GM12878 (cell line): ENCODE data around the gene ATL2. TPM values are rescaled to one million over a fixed set of nuclear protein-coding genes. Genes with fewer than 3 reads are reported as not detected.

Source experiments
- ATAC-seq: fragments of 200-7000 bp; cut with Tn5 transposase; 3 replicates; pipeline ENCODE4 v1.9.1; 2020; ENCODE audit warnings: mild to moderate bottlenecking, moderate library complexity
- BruUV-seq: library from RNA; stranded (reverse); fragments of 400-500 nt; replicated peaks from 2 replicates; lab custom pipeline; 2021; lab: Mats Ljungman, UMichigan
- CTCF ChIA-PET: fragments of 300-600 bp; sonication (Branson Sonifier 250); formaldehyde crosslinking; extraction: SDS; loops from one replicate; lab custom pipeline; 2021; ENCODE audit warnings: inconsistent platforms; lab: Yijun Ruan, JAX
- POLR2A ChIA-PET: fragments of 350-600 bp; formaldehyde crosslinking; extraction: SDS; loops from one replicate; lab custom pipeline; 2021; ENCODE audit warnings: inconsistent platforms; lab: Charles Lee
- RAD21 ChIA-PET: fragments of 300-600 bp; sonication (Branson Sonifier 250); formaldehyde crosslinking; loops from one replicate; lab custom pipeline; 2023; ENCODE audit warnings: antibody characterized with exemption; ENCODE audit not compliant: unreplicated experiment; lab: Charles Lee
- SMC1A ChIA-PET: fragments of 300-600 bp; sonication (Branson Sonifier 250); formaldehyde crosslinking; loops from one replicate; lab custom pipeline; 2023; ENCODE audit not compliant: unreplicated experiment, uncharacterized antibody; lab: Charles Lee
- DNase-seq: peaks from one replicate; pipeline ENCODE4 v3.0.0-alpha.2; 2011; ENCODE audit warnings: low read depth, low spot score
- FAIRE-seq: peaks from 3 replicates; lab custom pipeline; 2011; peaks lifted over from hg19 to GRCh38; lab: Jason Lieb, UNC
- H2AFZ ChIP-seq: 2 replicates; pipeline ENCODE4 v1.6.0; 2011; ENCODE audit warnings: low read depth, low read length, control low read depth; ENCODE audit not compliant: control insufficient read depth
- H3K27ac ChIP-seq: 2 replicates; pipeline ENCODE4 v1.5.1; 2011; ENCODE audit warnings: control low read depth; ENCODE audit not compliant: control insufficient read depth, insufficient read depth
- H3K27me3 ChIP-seq, 2 experiments: replicated peaks in 1 of 2; 2 replicates each; pipeline versions ENCODE4 v1.6.0 to v1.6.1; 2011; ENCODE audit warnings: low read length in 1 of 2; ENCODE audit not compliant: control insufficient read depth in 2 of 2, insufficient read depth in 2 of 2
- H3K36me3 ChIP-seq, 2 experiments: 2 replicates each; pipeline ENCODE4 v1.5.1; 2011; ENCODE audit warnings: low read length in 1 of 2; ENCODE audit not compliant: control insufficient read depth in 2 of 2, insufficient read depth in 2 of 2
- H3K4me1 ChIP-seq: 2 replicates; pipeline ENCODE4 v1.6.1; 2011; ENCODE audit warnings: mild to moderate bottlenecking, low read length, moderate library complexity, mixed read lengths; ENCODE audit not compliant: control insufficient read depth, insufficient read depth
- H3K4me2 ChIP-seq: 2 replicates; pipeline ENCODE4 v1.6.0; 2011; ENCODE audit warnings: control low read depth; ENCODE audit not compliant: control insufficient read depth, insufficient read depth
- H3K4me3 ChIP-seq: fragments of 200-600 bp; sonication (generic); 2 replicates; pipeline ENCODE4 v1.5.1; 2016
- H3K79me2 ChIP-seq: 2 replicates; pipeline ENCODE4 v1.6.0; 2011; ENCODE audit warnings: low read length; ENCODE audit not compliant: control insufficient read depth, insufficient read depth
- H3K9ac ChIP-seq: 2 replicates; pipeline ENCODE4 v1.8.0; 2011; ENCODE audit warnings: low read length, control low read depth, mixed read lengths; ENCODE audit not compliant: control insufficient read depth, insufficient read depth
- H3K9me3 ChIP-seq: replicated peaks from 3 replicates; pipeline ENCODE4 v1.5.1; 2011; ENCODE audit warnings: mild to moderate bottlenecking, low read length; ENCODE audit not compliant: control insufficient read depth, insufficient read depth
- H4K20me1 ChIP-seq: 2 replicates; pipeline ENCODE4 v1.6.0; 2011; ENCODE audit not compliant: control insufficient read depth, insufficient read depth
- CREM ChIP-seq: IDR thresholded peaks from 2 replicates; pipeline ENCODE4 v1.6.1; 2014; ENCODE audit warnings: antibody characterized with exemption, low read depth
- NKRF ChIP-seq: fragments of 450-650 bp; conservative IDR thresholded peaks from 2 replicates; pipeline ENCODE4 v1.6.1; 2017; ENCODE audit warnings: mild to moderate bottlenecking, moderate library complexity
- PBX3 ChIP-seq: IDR thresholded peaks from 2 replicates; pipeline ENCODE4 v1.6.1; 2011; ENCODE audit warnings: mild to moderate bottlenecking, low read depth, low read length, moderate library complexity; ENCODE audit not compliant: insufficient replicate concordance
- SPI1 ChIP-seq: IDR thresholded peaks from 2 replicates; pipeline ENCODE4 v1.6.1; 2011; ENCODE audit warnings: low read depth, mild to moderate bottlenecking, low read length, moderate library complexity, borderline replicate concordance; ENCODE audit not compliant: insufficient read depth
- WGBS: methylation state at CpG from one replicate; pipeline ENCODE4 v1.1.6; 2016; ENCODE audit warnings: low lambda C conversion rate; ENCODE audit not compliant: insufficient replicate concordance, insufficient coverage; ENCODE audit errors: missing lambda C conversion rate; 5-methylcytosine and 5-hydroxymethylcytosine counted together
- in situ Hi-C: fragments of 300-500 bp; cut with MboI; formaldehyde crosslinking; loops from 9 replicates; pipeline ENCODE4 v1.14.3; 2018; ENCODE audit warnings: mixed read lengths
- intact Hi-C: fragments of 100-400 bp; cut with micrococcal nuclease; formaldehyde crosslinking; loops from one replicate; pipeline ENCODE4 v1.14.2; 2022; ENCODE audit not compliant: unreplicated experiment
- polyA plus RNA-seq, 11 experiments: library from polyadenylated mRNA; depleted of rRNA in 4 of 11; unstranded in 6 of 11; stranded (reverse) in 5 of 11; fragments of >200 nt; fragmentation: Nextera tagmentation in 4 of 11; fragmentation: Illumina TruSeq in 1 of 11; extraction: Ambion mirVana in 4 of 11; extraction: Trizol in 1 of 11; gene quantifications; 1 replicate in 1 of 11; 2 replicates in 10 of 11; pipeline versions ENCODE4 v1.2.1 to v1.2.3, GENCODE V29; 2011 to 2016; ENCODE audit warnings: inconsistent platforms in 2 of 11, missing spikeins in 2 of 11, low read depth in 1 of 11
- total RNA-seq, 4 experiments: library from RNA; depleted of rRNA in 3 of 4; stranded (reverse); fragments of >200 nt in 3 of 4; fragmentation: Illumina TruSeq in 1 of 4; extraction: Trizol in 1 of 4; gene quantifications; 2 replicates each; pipeline versions ENCODE4 v1.2.1 to v1.2.3, GENCODE V29; 2013 to 2021

The ATL2 gene
- total and polyA plus RNA-seq, 10 of the 15 experiments (the other 5 are each of a cell fraction or from before 2014, with no cell fraction given): 8.6 to 51.5 (median 41.8) TPM

GRCh38 chr2:38254796-38255195 is 122.3 kb downstream of the ATL2 start (continued):
- no peak for TF ChIP-seq PBX3

- Histone ChIP-seq H3K9me3 (no peaks in the 10 kb centered on the region), H3K27ac (no peak overlapping the region), H3K9ac (no peak overlapping the region), H3K27me3 (no peaks in the 10 kb centered on the region), H3K4me1 (no peaks in the 10 kb centered on the region), H2AFZ (no peak overlapping the region), H3K4me2 (no peak overlapping the region), H4K20me1 (no peaks in the 10 kb centered on the region), H3K36me3 (no peaks in the 10 kb centered on the region), H3K79me2 (no peaks in the 10 kb centered on the region), H3K4me3 (no peak overlapping the region)
- ChIA-PET POLR2A (interaction anchor here (0.6 to 0.7 kb wide), 2 partner anchors 46 to 755 kb away, joined by 4 to 5 read pairs; no protein-coding TSS in a partner anchor), SMC1A (no interaction called here), CTCF (interaction anchor here (0.6 kb wide), 1 partner anchor 23 kb away, joined by 3 read pairs; no protein-coding TSS in a partner anchor), RAD21 (no interaction called here)
- 0% methylated on average over 1 of the region's 1 CpG for WGBS
- in situ Hi-C loops: no loop called here
- FAIRE-seq: peak; percentile 7
- peak; percentile 60; the same call in 1 of the 2 replicates for TF ChIP-seq SPI1
- no peak for TF ChIP-seq CREM
- no peak for TF ChIP-seq NKRF
- no peak for DNase-seq
- no peak for ATAC-seq
- no TSS peak for BruUV-seq
- intact Hi-C loops: no loop called here
Measured at GRCh38 chr2:38251940-38252339, 125.1 kb downstream of the ATL2 start.
